Activated CD4-positive, alpha-beta T cell treated with anti-CD3 and anti-CD28 coated beads for 48 hours (primary cell): Measurements from ENCODE around the gene FTCD.
A peak's percentile ranks its signal among the peaks of the same experiment; 100 is the strongest.
"Not testable (repeated sequence)": the region's sequence is repeated elsewhere in the genome, so short reads cannot be mapped to it uniquely, and the experiment has no call there.

ENCODE experiments used
- DNase-seq: peaks from one replicate; pipeline ENCODE4 v3.0.0-alpha.2; 2020

Gene FTCD

DNA sequence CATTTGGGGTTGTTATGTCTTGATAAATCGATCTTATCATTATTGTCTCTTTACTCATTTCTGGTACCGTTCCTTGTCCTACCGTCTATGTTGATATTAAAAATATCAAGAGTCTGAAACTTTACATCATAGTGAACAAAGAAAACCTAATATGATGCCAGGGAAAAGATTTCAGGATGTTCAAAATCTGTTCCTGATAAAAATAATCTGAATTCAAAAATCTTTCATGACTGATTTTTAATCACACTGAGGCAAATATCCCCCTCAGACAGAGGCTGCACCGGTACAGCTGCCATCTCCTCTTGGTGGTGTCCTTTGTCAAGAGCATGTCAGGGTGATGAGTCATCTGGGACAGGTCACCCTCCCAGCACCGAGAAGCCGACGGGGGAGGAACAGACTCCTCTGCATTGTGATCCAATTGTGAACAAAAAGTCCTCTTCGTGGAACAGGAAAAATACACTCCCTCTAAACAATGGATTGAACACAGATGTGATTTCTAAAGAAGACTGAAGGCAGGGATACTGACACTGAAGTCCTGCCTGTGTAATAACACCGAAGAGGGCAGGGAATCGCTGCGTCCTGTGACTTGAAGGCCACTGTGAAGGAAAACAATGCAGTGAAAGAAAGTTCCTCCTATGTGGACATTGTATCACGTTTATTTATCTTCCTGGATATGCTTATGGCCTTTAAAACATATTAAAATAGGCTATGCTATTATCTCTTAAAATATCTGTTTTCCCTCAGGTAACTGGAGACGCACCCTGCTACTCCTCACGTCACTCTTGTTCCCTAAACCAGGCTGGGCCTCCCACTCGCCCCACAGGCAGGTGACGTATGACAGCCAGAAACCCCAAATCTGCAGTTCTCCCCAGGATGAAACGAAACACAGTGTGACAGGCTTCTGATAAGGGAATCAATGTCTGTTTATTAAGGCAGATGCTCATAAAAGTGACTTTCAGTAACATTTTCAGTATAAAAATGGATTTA lies 33.1 kb upstream of the FTCD start:
- no peak for DNase-seq

DNA sequence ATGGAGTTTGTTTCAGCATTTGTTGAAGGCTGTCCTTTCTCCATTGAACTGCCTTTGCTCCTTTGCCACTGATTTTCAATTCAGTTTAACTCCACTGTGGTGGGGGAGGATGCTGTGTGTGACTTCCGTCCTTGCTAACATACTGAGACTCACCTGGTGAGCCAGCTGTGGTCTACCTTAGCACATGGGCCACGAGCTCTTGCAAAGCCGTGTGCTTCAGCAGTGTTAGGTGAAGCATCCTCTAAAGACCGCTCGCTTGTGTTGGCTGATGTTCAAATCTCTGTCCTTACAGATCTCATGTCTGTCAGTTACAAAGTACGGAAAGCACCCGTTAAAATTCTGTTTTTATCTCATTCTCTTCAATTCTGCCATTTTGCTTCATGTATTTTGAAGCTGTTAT lies 32.4 kb upstream of the FTCD start:
- DNase-seq = no peak

DNA sequence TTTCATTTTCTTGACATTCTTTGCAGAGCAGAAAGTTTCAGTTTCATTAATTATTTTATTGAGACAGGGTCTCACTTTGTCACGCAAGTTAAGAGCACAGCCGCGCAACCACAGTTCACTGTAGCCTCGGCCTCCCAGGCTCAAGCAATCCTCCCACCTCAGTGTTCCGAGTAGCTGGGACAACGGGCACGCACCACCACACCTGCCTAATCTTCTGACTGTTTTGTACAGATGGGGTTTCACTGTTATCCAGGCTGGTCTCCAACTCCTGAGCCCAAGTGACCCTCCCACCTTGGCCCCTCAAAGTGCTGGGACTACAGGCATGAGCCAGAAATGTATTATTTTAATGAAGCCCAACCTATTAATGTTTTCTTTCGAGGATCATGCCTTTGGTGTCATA lies 31.9 kb upstream of the FTCD start:
- DNase-seq = no peak

DNA sequence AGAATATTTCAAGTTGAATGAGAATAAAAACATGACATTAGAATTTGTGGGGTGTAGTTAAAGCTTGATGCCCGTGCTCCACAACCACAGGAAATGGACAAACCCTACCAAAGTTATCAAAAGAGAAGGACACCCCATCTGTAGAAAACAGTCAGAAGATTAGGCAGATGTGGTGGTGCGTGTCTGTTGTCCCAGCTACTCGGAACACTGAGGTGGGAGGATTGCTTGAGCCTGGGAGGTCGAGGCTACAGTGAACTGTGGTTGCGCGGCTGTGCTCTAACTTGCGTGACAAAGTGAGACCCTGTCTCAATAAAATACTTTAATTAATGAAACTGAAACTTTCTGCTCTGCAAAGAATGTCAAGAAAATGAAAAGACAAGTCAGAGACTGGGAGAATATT lies 30.3 kb upstream of the FTCD start:
- DNase-seq = no peak

DNA sequence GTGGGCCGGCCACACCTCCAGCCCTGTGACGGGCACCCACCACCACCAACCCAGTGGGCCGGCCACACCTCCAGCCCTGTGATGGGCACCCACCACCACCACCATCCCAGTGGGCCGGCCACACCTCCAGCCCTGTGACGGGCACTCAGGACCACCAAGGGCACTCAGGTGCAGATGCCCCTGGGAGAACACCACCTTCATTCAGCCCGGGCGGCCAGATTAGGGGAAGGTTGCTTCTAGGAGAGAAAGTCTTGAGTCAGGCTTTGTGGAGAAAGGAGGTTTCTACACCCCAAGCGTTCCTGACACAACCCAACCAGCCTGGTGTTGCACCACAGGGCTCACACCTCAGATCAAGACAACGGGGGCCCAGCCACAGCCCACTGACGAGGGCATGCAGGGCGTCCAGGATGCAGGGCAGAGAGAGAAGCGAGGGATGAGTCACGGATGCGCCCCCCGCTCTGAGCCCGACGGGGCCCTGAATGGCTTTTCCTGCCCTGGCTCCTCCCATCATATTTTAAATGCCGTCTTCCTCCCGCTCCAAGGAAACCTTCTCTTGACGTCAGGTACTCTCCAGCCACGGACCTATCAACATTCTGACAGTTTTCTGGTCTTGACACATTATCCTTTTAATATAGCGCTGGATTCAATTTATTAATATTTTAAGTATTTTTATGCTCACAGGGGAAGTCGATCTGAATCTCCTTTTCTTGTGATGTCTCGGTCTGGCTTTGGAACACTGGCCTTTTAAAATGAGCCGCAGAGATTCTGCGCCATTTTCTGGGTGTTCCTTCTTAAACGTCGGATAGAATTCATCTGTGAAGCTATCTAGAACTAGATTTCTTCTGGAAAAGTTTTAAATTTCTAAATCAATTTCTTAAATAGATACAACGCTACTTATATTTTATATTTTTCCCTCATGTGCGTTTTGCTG lies 29.5 kb upstream of the FTCD start:
- peak; percentile 81 for DNase-seq

DNA sequence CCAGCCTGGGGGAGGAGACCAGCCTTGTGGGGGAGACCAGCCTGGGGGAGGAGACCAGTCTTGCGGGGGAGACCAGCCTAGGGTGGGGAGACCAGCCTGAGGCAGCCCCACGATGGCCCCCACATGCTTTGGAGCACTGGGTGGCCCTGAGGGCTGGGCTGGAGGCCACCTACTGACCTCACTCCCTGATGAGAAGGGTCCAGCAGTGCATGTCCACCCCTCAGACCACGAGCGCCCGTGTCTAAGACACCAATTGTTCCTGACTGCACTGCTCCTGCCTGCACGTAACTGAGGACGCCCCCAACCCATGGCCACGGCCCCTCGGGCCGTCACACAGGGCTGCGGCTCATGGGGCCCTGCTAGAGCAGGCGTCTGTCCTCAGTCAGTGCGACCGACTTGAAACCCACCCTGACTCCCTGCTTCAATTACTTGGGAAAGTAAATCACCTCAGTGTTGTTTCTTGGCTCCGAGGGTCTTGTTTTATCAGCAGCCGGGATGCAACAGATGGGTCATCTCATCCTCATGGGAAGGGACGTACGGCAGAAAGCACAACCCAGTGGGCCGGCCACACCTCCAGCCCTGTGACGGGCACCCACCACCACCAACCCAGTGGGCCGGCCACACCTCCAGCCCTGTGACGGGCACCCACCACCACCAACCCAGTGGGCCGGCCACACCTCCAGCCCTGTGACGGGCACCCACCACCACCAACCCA lies 28.7 kb upstream of the FTCD start, which contains the start of gene SPATC1L:
TSS of gene SPATC1L (minus strand) at position 550 of the 715 bp plus-strand sequence. CDS start 1,643 bp downstream, outside the sequence.
- DNase-seq = peak; percentile 62

DNA sequence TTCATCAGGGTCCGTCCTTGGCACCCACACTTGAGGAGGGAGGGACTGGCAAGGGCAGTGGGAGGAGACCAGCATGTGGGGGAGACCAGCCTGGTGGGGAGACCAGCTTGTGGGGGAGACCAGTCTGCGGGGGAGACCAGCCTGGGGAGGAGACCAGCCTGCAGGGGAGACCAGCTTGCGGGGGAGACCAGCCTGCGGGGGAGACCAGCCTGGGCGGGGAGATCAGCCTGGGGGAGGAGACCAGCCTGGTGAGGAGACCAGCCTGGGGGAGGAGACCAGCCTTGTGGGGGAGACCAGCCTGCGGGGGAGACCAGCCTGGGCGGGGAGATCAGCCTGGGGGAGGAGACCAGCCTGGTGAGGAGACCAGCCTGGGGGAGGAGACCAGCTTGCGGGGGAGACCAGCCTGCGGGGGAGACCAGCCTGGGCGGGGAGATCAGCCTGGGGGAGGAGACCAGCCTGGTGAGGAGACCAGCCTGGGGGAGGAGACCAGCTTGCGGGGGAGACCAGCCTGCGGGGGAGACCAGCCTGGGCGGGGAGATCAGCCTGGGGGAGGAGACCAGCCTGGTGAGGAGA lies 28.0 kb upstream of the FTCD start:
- DNase-seq = not testable (repeated sequence)

DNA sequence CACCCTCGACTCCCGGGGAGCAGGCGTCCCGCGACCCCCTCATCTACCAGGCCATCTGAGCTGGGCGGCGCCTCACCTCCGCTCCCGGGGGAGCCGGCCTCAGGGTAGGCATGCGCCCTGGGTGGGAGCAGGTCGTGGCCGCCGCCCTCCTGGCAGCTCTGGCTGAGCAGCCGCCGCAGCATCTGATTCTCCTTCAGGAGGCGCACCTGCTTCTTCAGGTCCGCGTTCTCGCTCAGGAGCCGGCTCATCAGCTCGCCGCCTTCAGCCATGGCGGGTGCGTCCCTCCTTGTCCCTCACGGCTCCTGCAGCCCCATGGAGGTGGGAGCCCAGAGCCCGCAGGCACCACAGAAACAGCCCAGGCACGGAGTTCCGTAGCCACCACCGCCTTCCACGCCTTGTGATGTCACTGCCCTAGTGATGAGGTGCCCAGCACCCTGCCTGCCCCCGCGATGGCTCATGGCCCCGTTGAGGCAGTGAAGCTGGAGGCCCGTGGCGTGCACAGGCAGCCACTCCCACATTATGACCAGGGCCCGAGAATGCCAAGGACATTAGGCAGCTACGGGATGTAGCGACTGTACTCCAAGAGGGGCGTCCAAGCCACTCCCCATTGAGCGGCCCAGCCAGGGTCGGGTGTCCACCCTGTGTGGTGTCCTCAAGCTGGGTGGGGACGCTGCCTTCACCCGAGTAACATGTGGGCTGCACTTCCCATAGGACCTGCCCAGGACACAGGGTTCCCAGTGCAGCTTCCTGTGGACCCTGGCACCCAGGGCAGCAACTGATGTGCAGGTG lies 27.4 kb upstream of the FTCD start:
- DNase-seq = no peak

DNA sequence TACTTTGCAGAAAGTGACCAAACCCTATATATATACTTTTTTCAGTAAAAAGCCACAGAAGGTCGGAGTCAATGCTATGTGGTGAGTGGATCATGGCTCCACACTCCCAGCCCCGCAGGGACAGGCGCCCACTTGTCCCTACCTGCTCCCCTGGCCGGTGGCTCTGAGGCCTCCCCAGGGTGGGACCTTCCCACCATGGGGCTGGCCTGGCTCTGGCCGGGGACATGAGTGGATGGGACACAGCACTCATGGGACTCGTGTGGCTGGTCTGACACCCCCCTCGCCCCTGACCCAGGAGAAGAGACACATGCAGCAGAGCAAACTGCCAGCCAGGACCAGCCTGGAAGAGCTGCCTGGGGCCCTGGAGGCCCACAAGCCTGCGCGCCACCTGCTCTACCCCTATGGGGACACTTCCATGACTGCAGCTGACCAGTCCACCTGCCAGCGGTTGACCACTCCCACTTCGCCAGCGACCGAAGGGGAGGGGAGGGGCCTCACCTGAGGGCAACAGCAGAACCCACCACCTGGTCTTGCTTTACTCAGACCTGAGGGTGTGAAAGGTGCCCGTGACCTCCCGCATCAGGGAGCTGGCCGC lies 26.7 kb upstream of the FTCD start:
- DNase-seq = no peak

DNA sequence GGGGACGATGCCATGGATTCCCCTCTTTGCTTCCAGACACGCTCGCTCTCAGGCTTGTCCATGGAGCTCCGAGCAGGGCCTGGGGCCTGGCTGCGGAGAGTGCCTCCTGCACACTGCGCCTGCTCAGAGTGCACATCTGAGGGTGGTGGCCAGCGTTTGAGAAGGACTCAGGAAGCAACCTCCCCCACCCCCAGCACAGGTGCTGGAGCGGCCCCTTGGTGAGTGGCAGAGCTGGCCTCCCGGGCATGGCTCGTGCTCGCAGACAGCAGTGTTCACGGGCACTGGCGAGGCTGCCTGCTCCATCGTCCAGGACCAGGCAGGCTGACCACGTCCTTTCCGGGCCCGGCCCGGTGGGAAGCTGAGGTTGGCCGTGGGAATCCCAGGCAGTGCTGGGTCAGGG lies 26.1 kb upstream of the FTCD start:
- DNase-seq = no peak

DNA sequence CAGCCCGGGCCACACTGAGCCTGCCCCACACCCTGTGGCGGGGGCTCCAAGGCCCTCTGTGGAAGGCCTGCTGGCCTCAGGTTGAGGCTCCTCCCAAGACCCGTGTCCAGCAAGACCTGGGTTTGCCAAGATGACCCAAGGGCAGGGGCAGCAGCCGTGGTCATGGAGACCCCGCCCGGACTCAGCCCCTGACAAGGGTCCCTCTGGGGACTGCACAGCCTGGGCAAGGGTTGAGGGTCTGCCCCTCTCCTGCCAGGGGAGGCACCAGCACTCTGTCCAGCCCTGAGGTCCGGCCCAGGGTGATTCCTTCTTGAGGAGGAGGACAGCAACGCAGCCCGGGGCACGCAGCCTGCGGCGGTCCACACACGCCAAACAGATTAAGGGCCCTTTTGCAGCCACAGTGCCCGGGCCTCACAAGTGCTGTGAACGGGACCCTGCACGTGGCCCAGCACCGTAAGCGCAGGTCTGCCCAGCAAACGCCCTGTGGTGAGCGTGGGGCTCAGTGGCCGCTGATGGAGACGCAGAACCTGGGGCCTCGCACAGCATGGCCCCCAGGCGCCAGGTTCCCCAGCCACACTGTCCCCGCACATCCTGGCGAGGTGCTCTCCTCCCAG lies 25.5 kb upstream of the FTCD start:
- no peak for DNase-seq

DNA sequence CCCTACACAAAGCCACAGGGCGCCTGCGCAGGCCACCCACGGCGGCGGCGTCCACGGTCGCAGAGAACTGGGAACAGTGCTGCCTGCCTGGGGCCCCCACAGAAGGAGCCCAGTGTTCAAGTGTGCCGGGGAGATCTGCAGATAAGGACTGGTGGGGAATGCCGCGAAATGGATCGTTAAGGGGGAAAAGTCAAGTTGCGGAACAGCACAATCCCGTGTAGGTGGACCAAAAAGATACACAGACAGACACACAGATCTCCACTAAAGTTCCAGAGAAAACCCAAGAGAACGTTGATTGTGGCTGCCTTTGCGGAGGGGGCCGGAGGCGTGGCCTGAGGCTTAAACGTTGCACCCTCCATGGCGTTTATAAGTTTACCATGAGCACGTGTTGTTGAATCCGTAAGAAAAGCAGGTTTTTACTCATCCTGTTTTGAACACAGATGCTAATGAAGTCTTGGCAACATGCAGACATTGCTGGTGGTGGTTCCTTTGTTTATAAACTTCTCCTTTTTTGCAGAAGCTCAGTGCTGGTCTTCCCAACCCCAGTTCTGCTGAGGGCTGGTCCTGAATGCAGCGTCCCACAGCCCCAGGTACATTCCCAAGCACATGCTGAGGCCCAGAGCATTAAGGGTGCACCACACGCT lies 24.8 kb upstream of the FTCD start:
- no peak for DNase-seq

DNA sequence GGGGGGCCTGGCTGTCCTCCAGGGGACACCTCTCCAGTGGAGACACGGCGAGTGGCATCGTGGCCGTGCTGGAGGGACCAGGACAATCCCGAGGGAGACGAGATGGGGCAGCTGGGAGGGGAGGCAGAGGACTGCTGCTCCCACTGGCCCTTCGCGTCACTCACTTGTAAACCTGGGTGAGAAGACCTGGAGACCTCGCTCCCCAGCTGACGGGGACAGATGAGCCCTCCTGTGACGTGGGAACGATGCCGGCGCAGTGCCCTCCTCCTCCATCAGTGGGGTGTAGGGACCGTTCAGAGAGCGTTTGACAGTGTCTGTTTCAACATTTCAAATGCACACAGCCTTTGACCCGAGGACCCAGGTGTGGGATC lies 24.3 kb upstream of the FTCD start:
- no peak for DNase-seq

DNA sequence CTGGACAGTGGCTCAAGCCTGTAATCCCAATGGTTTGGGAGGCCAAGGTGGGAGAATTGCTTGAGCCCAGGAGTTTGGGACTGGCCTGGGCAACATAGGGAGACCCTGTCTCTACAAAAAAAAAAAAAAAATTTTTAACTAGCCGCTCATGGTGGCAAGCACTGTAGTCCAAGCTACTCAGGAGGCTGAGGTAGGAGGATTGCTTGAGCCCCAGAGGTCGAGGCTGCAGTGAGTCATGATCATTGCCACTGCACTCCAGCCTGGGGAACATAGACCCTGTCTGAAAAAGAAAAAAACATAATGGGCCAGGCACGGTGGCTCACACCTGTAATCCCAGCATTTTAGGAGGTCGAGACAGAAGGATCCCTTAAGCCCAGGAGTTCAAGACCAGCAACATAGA lies 23.6 kb upstream of the FTCD start:
- DNase-seq = no peak

DNA sequence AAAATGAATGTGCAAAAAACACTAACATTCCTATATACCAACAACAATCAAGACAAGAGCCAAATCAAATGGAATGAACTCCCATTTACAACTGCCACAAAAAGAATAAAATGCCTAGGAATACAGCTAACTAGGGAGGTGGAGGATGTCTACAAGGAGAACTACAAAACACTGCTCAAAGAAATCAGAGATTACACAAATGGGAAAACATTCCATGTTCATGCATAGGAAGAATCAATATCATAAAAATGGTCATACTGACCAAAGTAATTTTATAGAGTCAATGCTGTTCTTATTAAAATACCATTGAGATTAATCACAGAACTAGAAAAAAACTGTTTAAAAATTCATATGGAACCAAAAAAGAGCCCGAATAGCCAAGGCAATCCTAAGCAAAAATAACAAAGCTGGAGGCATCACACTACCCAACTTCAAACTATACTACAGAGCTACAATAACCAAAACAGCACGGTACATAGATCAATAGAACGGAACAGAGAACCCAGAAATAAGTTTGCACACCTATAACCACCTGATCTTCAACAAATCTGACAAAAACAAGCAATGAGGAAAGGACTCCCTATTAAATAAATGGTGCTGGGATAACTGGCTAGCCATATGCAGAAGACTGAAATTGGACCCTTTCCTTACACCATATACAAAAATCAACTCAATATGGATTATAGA lies 21.2 kb upstream of the FTCD start:
- DNase-seq = not testable (repeated sequence)

DNA sequence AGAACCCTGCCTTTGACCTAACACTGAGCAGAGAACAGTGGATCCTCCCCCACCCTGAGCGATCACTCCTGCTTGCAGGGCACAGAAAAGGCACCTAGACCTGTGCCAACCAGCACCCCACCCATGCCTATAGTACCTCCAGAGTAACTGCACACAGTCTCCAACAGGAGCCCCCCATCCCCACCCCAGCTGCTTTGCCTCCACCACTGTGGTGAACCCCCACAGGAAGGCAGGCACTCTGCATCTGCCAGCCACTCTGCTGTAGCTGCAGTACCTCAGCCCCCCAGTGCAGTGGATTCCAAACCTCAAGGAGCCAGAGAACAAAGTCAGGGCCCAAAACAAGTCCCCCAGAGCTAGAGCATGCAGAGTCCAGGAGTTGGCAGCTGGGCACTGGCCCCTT lies 18.2 kb upstream of the FTCD start:
- no peak for DNase-seq

DNA sequence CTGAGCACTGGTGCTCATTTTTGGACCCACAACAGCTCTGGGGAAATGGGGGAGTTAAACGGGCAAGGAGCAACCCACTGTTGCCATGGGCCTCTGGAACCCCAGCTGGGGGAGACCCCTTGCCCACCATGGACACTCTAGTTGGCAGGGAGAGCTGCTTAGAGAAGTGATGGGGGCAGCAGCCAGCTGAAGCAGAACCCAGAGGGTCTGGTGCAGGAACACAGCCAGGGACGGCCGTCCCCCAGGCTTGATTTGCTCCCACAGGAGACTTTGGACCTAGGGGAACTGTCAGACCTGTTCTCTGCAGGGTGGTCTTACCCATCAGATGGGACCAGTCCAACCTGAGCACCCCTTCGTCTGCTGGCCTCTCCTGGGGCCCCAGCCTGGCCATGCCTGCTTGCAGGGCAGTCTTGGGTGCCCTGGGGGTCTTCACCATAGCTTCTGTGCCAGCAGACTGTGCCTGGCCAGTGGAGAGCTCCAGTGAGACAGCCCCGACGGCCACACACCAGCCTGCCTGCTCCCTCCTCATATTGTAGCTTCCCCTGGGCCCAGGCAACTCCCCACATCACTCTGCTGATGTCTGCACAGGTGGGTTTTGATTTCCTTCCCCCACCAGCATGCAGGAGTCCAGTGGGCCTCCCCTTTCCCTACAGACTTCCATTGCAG lies 17.6 kb upstream of the FTCD start:
- no peak for DNase-seq

DNA sequence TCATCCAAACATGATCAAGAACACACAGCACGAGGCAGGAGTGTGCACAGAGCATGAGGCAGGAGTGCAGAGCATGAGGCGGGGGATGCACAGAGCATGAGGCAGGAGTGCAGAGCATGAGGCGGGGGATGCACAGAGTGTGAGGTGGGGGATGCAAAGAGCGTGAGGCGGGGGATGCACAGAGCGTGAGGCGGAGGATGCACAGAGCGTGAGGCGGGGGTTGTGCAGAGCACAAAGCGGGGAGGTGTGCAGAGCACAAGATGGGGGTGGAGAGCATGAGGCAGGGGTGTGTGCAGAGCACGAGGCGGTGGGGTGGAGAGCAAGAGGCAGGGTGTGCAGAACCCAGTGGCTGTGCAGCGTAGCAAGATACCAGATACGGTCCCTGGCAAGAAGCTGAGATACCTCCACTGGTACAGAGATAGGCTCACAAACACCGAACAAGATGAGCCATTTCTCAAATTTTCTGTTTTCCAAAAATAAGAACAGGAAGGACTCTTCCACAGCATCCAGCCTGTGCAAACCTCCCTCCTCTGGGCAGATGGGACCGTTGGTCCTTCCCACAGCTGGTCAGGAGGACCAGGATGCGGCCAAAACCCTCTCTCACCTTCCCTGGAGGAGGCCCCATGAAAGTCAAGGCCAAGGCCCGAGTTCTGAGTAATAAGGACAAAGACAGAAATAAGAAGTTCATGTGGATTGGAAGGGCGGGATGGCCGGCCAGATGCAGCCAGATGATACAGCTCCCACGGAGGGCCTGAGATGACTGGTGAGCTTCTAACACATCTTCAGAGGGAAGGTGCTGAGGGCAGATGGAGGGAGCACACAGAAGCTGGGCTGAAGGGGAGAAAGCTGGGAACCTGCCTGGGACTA lies 16.9 kb upstream of the FTCD start:
- DNase-seq = no peak
